Measurements from ENCODE around the gene PPFIA4.
"Not testable (repeated sequence)": the region's sequence is repeated elsewhere in the genome, so short reads cannot be mapped to it uniquely, and the experiment has no call there.

PPFIA4 gene

GRCh38 chr1:203017692-203018091 is 8.6 kb upstream of the PPFIA4 start:
- DNase-seq = no peak

DNA sequence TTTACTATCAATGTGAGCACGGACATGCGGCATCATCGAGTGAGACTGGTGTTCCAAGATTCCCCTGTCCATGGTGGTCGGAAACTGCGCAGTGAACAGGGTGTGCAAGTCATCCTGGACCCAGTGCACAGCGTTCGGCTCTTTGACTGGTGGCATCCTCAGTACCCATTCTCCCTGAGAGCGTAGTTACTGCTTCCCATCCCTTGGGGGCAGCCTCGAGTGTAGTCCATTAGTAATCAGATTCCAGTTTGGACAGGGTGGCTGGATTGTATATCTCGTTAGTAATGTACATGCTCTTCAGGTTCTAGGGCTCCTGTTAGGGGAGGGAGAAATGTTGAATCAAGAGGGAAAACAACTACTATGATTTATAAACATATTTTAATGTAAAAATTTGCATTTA is 3.4 kb upstream of the PPFIA4 start:
- DNase-seq = not testable (repeated sequence)

DNA sequence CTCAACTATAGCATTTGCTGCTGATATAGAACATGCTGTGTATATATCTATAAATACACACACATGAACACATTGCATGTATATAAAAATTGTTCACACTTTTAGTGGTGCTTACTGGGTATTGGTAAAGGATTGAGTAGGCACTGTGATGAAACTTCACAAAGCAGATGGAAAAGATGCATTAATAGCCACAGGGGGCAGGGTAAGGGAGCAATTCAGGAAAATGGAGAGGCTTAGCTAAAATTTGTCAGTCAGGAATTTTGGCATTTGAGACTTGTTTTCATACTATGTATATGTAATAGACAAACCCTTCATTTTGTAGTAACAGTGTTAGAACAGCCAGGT is 633 bp upstream of the PPFIA4 start:
- no peak for DNase-seq

DNA sequence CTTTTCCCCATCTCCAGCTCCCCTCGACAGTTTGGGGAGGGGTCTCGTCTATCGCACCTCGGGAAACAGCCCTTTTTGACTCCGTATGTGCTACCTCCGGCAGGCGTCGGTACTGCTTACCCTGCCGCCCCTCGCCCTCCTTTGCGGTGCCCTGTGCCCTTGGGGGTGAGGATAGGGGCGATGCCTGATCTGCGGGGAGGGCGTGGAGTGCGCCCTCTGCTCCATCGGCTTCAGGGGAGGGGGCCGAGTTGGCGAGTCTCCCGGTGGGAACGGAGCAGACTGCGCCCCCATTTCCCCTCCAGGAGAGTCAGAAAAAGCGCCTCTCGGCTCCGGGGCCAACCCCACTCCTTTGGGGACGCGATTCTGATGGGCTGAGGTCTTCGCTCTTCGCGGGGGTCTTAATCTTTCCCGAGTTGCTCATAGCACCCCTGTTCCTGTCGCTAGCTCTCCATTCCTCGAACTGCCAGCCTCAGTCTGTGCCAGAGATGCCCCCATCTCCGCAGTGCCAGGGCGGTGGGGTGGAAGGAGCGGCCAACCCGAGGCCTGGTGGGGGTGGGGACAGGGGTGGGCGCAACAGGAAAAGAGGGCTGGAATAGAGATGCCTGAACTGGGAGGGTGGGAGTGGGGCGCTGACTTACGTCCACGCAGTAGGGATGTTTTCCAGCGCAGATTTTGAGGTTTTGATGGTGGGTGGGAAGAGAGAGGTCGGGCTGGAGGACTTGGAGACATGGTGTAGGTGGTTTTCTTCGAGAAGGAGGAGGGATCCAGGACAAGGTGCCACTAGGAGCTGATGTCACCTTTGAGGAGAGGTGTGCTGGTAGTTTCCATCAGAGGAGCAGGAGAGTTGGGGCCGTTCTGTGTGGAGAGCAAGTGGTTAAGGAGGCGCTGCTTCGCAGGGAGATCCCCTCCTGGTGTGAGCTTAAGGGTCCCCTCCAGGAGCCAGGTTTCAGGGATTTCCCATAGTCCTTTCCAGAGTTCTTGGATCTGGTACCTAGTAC is 674 bp downstream of the PPFIA4 start:
- DNase-seq = no peak

GRCh38 chr1:203028067-203028783 is 1.9 kb downstream of the PPFIA4 start:
- DNase-seq = no peak

- DNase-seq = no peak
These were observed 2.7 kb downstream of the PPFIA4 start for GRCh38 chr1:203028784-203029553.

- DNase-seq = no peak
These were observed 5.2 kb downstream of the PPFIA4 start for GRCh38 chr1:203031467-203031866.

DNA sequence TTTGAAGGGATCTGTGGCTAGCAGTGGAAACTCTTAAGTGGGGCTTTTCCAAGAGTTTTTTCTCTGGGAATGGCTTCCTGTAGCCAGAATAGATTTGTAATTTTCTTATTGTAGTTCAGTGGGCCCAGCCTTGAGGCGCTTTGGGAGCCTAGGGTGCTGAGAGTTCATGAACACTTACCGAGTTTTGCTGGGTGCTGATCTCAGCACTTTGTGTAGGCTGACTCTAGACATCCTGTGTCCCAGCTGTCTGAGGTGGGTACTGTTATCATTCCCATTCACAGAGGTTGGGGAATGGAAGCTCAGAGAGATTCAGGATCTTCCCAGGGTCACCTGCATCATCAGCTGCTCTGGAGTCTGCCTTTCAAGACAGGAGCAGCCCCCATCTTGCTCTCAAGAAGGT is 7.0 kb downstream of the PPFIA4 start:
- no peak for DNase-seq

- no peak for DNase-seq
These were observed 7.6 kb downstream of the PPFIA4 start for GRCh38 chr1:203033917-203034316.

DNA sequence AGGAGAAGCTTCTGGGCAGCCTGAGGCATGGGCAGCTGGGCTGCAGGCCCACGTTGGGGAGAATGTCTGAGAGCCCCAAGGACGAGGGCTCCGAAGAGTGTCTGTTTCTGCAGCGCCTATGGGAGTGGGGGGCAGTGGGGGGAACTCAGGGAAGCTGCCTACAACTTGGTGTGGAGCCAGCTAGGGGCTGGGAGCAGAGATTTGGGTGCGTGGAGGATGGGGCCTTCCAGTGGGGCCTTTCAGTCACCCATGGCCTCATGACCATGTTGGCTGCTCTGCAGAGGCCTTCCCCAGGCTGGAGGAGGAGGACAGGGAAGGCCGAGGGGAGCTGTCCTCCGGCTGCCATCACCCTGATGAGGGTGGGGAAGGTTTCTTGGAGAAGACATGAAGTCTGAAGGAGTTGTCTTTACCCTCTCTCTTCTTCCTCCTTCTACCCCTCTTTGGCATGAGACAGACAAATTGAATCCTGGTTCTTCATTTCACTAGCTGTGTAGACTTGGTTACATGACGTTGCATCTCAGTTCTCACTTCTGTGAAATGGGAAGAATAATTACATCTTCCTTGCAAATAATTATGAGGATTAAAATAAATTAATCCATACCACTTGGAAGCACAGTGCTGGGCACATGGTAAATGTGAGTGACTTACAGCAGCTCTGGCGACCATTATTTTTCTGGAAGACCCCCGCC is 8.3 kb downstream of the PPFIA4 start:
- no peak for DNase-seq

DNA sequence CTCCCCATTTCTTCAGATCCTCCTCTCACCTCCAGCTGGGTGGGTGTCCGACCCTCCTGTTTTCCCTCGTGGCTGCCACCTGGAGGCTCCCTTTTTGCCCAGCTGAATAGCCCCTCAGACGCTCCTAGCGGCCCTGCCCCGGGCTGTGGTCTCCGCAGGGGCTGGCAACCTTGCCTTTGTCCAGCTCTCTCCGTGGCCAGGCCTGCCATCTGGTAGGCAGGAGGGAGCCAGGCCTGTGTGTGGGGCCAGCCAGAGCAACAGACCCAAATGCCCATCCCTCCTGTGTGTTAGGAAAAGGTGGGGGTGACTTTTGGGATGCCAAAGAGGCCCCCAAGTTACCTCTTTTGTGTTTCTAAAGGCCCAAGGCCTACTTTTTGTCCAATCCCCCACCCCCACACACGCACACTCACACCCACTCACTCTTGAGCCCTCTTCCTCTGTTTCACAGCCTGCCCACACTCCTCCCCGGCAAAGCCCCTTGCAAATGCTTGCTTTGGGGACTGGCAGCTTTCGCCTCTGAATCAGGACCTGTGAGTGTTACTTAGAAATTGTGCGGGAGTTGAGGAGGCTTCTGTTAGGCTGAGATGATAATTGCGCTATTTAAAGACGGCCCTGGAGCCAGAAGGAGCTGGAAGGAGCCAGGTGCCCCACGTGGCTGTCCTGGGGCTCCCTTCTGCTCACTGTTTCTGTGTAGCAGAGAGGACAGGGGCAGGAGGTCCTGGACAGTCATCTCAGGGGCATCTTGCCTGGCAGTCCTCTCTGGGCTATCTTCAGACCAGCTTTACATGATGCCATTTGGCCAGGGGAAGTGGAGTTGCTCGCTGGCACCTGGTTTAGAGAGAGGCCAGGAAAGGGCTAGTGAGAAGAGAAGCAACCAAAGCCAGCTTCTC is 9.1 kb downstream of the PPFIA4 start:
- no peak for DNase-seq

- no peak for DNase-seq
These were observed 9.8 kb downstream of the PPFIA4 start for GRCh38 chr1:203036135-203036534.

GRCh38 chr1:203036537-203036936 is 10.2 kb downstream of the PPFIA4 start:
- DNase-seq = no peak

DNA sequence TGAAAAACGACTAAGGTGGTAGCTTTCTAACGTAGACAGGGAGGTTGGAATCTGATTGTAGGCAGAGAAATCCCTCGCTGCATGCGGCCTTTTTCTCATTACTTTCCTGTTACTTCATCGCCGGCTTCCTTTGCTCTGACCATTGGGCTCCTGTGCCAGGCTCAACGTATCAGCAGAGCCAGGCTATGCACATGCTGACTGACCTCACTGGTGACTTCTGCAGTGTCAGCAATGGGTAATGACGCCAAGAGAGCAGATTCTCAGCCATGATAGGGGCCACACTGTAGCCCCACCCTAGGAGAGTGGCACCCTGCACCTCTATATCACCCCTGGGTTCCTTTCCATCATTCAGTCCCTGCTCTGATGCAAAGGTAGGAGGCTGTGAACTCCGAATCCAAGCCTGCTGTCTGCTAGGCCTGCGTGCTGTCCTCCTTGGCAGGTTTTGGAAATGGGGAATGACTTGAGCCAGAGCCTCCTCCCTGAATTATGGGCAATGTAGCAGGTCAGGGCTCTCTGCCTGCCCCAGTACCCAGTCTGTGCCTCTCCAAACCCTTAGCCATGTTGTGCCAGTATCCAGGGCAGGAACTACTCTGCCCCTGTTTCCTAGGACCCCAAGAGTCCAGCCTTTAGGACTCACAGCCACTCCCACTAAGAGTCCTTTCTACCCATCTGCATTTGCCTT is 11.4 kb downstream of the PPFIA4 start:
- DNase-seq = no peak

DNA sequence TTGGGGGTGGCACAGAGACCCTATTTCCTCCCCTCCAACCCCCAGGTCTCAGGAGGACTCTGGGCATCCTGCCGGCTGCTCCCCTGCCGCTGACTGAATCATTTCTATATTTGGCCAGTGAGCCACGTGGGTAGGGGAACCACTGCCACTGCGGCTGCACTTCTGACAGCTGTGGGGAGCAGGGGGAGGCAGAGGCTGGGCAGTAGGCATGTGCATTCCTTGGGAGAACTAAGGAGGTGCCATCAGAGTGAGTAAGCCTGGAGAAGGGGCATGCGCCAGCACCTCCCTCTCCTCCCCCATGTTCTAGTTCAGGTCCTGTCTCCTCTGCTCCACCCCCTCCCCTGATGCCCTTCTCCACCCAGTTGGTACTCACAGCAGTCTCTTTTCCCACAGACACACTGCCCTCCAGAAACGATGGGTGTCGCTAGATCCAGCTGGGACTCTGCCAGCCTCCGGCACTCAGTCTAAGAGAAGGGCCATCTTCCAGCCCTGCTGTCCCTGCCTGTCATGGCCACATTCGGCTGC is 12.0 kb downstream of the PPFIA4 start:
- DNase-seq = no peak

DNA sequence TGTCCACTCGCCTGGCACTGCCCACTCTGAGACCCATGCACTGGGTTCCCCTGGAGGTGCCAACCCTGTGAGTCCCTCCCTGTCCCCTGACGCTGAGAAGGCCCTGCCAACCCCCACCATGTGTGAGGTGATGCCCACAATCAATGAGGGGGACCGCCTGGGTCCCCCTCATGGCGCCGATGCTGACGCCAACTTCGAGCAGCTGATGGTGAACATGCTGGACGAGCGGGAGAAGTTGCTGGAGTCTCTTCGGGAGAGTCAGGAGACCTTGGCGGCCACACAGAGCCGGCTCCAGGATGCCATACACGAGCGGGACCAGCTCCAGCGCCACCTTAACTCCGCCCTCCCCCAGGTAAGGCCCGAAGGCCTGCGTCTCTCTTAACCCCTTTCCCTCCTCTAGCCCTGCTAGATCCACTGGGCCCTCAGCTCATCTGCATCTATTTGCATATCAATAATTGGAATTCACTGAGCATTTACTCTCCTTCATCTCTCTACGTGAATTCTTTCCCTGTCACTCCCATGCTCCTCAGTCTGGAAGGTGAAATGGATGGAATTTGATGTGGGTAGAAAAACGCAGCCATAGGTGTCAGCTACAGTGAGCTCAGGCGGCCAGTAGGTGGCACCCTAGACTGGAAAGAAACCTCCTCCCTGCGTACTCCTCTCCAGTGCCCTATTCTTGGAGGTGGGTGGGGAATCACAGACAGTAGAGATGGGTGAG is 12.8 kb downstream of the PPFIA4 start:
- DNase-seq = peak; percentile 47

GRCh38 chr1:203039609-203040512 is 13.6 kb downstream of the PPFIA4 start:
- DNase-seq = no peak

DNA sequence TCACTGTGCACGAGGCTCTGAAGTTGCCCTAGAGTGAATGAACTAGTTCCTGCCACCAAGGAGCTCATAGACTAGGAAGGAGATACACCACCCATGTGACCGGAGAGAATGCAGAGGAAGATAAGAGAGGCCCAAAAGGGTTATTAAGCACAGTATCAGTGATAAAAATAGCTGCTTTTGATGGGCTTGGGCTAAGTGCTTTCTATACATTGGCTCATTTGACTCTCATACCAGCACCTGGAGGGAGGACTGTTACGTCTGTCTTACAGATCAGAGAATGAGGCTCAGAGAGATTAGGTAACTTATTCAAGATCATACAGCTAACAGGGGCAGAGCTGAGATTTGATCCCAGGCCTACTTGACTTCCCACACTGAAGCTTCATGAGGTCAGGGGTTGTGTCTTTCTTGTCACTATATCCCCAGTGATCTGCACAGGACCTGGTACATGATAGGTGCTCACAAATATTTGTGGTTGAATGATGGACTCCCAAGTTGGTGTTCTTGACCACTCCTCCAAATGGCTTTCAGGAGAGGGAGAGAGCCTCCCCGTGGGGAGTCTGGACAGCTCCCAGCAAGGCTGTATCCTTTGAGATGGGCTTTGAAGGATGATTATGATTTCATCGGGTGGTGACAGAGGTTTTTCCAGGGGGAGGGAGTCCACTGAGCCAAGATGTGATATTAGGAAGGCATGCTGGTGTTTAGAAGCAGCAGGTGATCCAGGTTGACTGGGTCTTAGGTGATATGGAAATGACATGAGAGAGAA is 14.4 kb downstream of the PPFIA4 start:
- DNase-seq = no peak

Data from NCI-H774 (cell line).